TTC549 (cell line): ENCODE measurements around the gene SLC6A7.

Experiments used
- FAIRE-seq: peaks from 2 replicates; lab custom pipeline; 2012; peaks lifted over from hg19 to GRCh38; lab: Jason Lieb, UNC

SLC6A7 gene

GRCh38 chr5:150175076-150175475 is 14.8 kb upstream of the SLC6A7 start:
- FAIRE-seq, result no peak

GRCh38 chr5:150175536-150175935 is 14.3 kb upstream of the SLC6A7 start:
- FAIRE-seq, result no peak

GRCh38 chr5:150176745-150177477 is 13.0 kb upstream of the SLC6A7 start:
- no peak for FAIRE-seq

- no peak for FAIRE-seq
Measured at GRCh38 chr5:150177721-150178120, 12.1 kb upstream of the SLC6A7 start.

GRCh38 chr5:150178262-150178661 is 11.6 kb upstream of the SLC6A7 start:
- no peak for FAIRE-seq

- no peak for FAIRE-seq
Measured at GRCh38 chr5:150179019-150179620, 10.7 kb upstream of the SLC6A7 start.

GRCh38 chr5:150180241-150181026 is 9.4 kb upstream of the SLC6A7 start:
- FAIRE-seq, result no peak

- FAIRE-seq, result no peak
Measured at GRCh38 chr5:150181027-150181426, 8.8 kb upstream of the SLC6A7 start.

GRCh38 chr5:150181766-150182545 is 7.9 kb upstream of the SLC6A7 start:
- FAIRE-seq, result no peak

GRCh38 chr5:150182774-150183173 is 7.1 kb upstream of the SLC6A7 start:
- no peak for FAIRE-seq

- FAIRE-seq, result no peak
Measured at GRCh38 chr5:150183436-150183835, 6.4 kb upstream of the SLC6A7 start.

- FAIRE-seq, result no peak
Measured at GRCh38 chr5:150184006-150184405, 5.9 kb upstream of the SLC6A7 start.

GRCh38 chr5:150184990-150185912 is 4.6 kb upstream of the SLC6A7 start:
- FAIRE-seq, result no peak

- no peak for FAIRE-seq
Measured at GRCh38 chr5:150186137-150186536, 3.7 kb upstream of the SLC6A7 start.

GRCh38 chr5:150186897-150187296 is 3.0 kb upstream of the SLC6A7 start:
- FAIRE-seq, result no peak

- no peak for FAIRE-seq
Measured at GRCh38 chr5:150188146-150188842, 1.6 kb upstream of the SLC6A7 start.

GRCh38 chr5:150189326-150189725 is 536 bp upstream of the SLC6A7 start:
- no peak for FAIRE-seq

GRCh38 chr5:150190503-150190979 is 679 bp downstream of the SLC6A7 start:
- no peak for FAIRE-seq

GRCh38 chr5:150190987-150191386 is 1.1 kb downstream of the SLC6A7 start:
- FAIRE-seq, result no peak

- no peak for FAIRE-seq
Measured at GRCh38 chr5:150192462-150192861, 2.6 kb downstream of the SLC6A7 start.
